GM19467 (cell line): ENCODE measurements around the gene HCRTR2.
"Not testable (repeated sequence)": the region's sequence is repeated elsewhere in the genome, so short reads cannot be mapped to it uniquely, and the experiment has no call there.

ENCODE experiments used
- ATAC-seq: cut with Tn5 transposase; IDR thresholded peaks from one replicate; pipeline ENCODE4 v1.9.1; 2021; ENCODE audit warnings: mild to moderate bottlenecking, moderate library complexity; ENCODE audit not compliant: unreplicated experiment

HCRTR2 gene

GRCh38 chr6:55210952-55211351 is 36.6 kb downstream of the HCRTR2 start:
- ATAC-seq: no peak

GRCh38 chr6:55212156-55212555 is 37.8 kb downstream of the HCRTR2 start:
- ATAC-seq: no peak

DNA sequence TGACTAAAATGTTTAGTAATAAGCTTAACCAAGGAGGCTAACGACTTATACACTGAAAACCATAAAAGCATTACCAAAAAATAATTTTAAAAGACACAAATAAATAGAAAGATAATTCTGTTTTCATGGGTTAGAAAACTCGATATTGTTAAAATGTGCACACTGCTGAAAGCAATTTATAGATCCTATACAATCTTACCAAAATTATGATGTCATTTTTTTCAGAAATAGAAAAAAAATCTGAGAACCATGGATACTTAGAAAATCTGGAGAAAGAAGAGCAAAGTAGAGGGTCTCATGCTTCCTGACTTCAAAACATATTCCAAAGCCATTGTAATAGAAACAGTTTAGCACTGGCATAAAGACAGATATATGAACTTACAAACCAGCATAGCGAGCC is 46.6 kb downstream of the HCRTR2 start:
- no peak for ATAC-seq

GRCh38 chr6:55227862-55228261 is 53.5 kb downstream of the HCRTR2 start:
- ATAC-seq: no peak

DNA sequence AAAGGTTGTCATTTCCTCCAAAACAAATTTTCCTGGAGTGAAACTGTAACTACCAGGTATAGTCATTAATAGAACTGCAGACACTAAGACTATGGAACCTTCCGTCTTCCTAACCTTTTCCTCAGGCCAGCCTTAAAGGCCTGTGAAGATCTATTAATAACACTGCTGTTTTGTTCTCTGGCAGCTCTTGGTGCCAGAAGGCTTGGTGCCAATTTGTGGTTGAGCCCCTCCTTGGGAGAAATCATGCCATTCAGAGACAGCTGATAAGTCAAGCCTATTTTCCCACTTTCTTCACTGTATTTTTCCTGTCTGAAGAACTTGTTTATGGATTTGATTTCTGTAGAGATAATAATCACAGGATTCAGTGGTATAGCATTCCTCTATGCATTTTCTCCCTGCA is 64.8 kb downstream of the HCRTR2 start:
- no peak for ATAC-seq

- not testable (repeated sequence) for ATAC-seq
Measured at GRCh38 chr6:55240975-55241605, 66.8 kb downstream of the HCRTR2 start.

DNA sequence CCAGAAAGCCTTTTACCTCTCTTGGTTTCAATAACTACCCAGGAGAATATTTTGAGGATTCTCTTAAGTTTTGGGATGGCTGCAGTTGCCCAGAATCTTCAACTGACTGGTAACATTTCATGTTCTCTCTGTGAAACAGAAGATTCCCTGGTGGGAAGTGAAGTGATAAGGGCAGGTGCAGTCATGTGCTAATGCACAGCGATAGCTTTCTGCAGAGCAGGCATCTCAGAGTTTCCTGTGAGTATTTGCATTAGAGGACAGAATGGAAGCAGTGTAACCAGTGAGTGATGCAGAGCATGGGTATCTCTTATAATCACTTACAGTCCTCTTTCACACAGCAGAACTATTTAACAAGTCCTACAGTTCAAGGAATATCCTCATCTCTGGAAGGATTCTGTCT is 76.1 kb downstream of the HCRTR2 start:
- ATAC-seq: no peak

- ATAC-seq: no peak
Measured at GRCh38 chr6:55255113-55255512, 80.8 kb downstream of the HCRTR2 start.

DNA sequence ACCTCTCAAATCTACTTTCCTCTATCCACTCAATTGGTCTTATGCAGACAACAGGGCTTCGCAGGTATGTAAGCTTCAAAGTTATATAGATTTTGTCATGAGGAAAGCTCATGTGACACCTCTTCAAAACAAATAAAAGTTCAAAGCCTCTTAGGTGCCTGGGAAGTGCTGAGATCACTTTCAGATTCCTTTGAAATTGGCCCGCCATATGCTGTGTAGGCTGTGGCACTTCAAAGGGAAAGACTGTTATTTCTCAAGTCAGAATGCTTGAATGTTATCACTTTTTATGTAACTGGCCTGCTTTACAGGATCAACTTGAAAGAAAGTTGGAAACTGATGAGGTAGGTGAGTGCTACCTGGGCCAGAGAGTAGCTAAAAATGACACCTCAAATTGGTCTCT is 85.9 kb downstream of the HCRTR2 start:
- ATAC-seq: no peak

DNA sequence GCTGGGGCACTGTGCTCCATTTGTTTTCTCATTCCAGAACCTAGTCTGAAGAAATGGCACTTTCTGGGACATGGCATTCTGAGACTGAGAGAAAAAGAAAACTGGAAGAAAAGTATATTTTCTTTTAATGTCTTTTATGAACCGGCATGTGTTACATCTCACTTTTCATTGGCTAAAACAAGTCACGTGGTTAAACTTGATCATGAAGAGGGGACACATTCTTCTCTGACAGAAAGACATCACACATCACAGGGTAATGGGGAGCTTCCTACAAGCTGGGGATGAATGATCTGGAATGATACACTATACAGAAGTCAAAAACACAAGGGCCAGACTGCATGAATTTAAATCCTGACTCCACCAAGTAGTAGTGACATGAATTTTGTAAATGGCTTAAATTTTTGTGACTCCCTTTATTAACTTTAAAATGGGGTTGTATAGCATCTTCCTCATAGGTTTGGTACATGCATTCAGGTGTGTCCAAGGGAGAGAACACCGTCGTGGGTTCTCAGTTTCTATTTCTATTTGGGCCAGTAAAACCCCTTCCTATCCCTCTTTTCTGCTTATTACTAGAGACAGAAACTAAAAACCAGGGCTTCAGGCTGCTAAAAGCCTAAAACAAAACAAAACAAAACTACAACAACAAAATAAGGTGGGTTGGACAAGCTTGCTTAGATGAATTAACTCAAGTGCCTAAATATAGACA is 91.2 kb downstream of the HCRTR2 start:
- no peak for ATAC-seq

DNA sequence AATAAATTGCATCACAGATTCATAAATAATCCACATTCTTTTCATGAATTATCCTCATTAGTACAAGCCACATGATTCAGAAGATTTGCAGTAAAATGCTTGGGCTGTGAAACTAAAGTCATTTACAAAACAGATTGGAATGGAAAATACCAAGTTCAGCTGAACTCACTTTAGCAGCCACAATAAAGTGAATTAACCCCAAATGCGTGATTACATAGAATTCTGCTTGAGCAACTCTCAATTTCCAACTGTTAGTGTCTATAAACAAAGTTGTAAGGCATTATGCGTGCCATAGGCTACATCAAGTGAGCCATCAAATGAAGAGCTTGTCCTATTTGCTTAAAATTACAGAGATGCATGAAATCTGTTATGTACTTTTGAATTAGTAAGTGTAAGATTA is 92.6 kb downstream of the HCRTR2 start:
- ATAC-seq: no peak

GRCh38 chr6:55276745-55277530 is 102.6 kb downstream of the HCRTR2 start:
- ATAC-seq: no peak

GRCh38 chr6:55277646-55278045 is 103.3 kb downstream of the HCRTR2 start:
- no peak for ATAC-seq

DNA sequence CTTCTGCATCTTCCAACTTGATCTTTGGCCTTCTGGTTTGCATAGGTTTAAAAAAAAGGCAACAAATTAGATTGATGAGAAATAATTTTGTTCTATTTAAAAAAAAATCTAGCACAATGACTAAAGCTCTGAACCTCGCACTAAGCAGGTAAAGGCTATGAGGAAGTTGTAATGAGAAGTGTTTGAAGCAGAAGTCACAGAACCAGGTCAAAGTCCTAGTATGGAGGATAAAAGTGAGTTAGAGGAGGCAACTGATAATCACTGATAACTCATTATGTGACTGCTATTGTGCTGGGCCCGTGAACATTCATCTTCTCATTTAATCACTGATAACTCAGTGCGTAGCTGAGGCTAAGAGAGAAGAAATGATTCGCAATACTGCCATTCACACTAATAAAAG is 106.9 kb downstream of the HCRTR2 start:
- no peak for ATAC-seq

- no peak for ATAC-seq
Measured at GRCh38 chr6:55282115-55282514, 107.8 kb downstream of the HCRTR2 start.

DNA sequence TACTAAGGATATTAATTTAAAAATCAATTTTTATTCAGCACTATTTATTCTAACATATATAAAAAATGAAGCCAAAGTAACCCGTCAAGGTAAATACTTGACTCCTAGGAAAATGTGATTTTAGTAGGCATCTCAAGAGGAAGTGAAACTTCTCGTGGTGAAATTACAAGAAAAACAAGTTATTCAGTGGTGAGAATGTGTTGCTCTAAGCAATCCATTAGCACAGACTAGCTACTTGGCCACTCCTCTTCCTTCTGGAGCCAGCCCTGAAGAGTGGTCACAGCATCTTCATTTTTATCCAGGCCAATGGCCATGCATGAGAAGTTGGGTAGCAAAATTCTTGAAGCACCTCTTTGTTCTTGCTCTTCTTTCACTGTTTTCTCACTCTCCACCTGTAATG is 112.5 kb downstream of the HCRTR2 start:
- no peak for ATAC-seq

DNA sequence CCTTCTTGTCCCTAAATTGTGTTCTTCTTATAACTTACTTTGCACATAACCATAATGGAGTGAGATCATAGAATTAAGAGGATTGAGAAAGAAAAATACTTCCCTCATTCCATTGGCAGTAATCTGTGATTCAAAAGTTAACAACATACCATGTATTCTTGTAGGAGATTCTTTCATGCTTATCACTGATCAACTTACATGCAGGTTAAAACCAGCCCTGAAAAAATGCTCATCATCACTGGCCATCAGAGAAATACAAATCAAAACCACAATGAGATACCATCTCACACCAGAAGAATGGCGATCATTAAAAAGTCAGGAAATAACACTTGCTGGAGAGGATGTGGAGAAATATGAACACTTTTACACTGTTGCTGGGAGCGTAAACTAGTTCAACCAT is 116.4 kb downstream of the HCRTR2 start:
- no peak for ATAC-seq

DNA sequence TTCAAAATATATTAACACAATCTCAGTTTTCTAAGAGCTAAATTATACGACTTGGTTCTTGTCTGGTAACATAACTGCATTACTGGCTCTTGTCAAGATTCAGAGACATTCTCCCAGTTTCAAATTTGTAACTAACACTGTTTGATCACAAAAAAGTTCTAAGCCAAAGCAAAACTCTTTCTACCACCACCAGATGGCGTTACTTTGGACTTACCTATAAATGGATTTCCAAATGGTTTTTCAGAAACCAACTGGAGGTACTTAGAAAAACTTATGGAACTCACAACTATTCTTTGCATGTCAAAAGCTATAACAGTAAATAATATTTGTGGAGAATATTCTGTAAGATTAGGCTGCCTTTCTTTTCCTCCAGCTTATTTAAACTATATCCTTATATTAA is 118.8 kb downstream of the HCRTR2 start:
- ATAC-seq: no peak

- not testable (repeated sequence) for ATAC-seq
Measured at GRCh38 chr6:55297214-55297613, 122.9 kb downstream of the HCRTR2 start.

GRCh38 chr6:55299286-55299985 is 125.1 kb downstream of the HCRTR2 start:
- no peak for ATAC-seq

- no peak for ATAC-seq
Measured at GRCh38 chr6:55304747-55305146, 130.4 kb downstream of the HCRTR2 start.
